Endothelial cell of umbilical vein (primary cell): ENCODE data around the gene SPRN. TPM values are rescaled to one million over a fixed set of nuclear protein-coding genes. Genes with fewer than 3 reads are reported as not detected.

ENCODE experiments used
- BruUV-seq: library from RNA; stranded (reverse); fragments of 400-500 nt; replicated peaks from 2 replicates; lab custom pipeline; 2021; lab: Mats Ljungman, UMichigan
- CTCF ChIA-PET: fragments of 300-600, 350-600 bp; sonication (Branson Sonifier 250); formaldehyde crosslinking; loops from one replicate; lab custom pipeline; 2021; ENCODE audit warnings: antibody characterized with exemption, inconsistent platforms; lab: Charles Lee
- POLR2A ChIA-PET: fragments of 300-600, 350-600 bp; sonication (Branson Sonifier 250); formaldehyde crosslinking; loops from one replicate; lab custom pipeline; 2021; ENCODE audit warnings: antibody characterized with exemption, inconsistent platforms; lab: Charles Lee
- DNase-seq: peaks from one replicate; pipeline ENCODE4 v3.0.0-alpha.2; 2011; ENCODE audit warnings: low read depth, low spot score
- FAIRE-seq: peaks from 2 replicates; lab custom pipeline; 2011; peaks lifted over from hg19 to GRCh38; lab: Jason Lieb, UNC
- H2AFZ ChIP-seq: 2 replicates; pipeline ENCODE4 v1.6.0; 2012; ENCODE audit warnings: low read depth, low read length, control low read depth, inconsistent platforms
- H3K27ac ChIP-seq: 2 replicates; pipeline ENCODE4 v1.5.1; 2011; ENCODE audit warnings: low read depth, mild to moderate bottlenecking, control low read depth, low read length, moderate library complexity; ENCODE audit not compliant: insufficient read depth
- H3K27me3 ChIP-seq, 2 experiments: 2 replicates each; pipeline versions ENCODE4 v1.6.0 to v1.6.1; 2011; ENCODE audit warnings: low read length in 2 of 2, mixed read lengths in 1 of 2; ENCODE audit not compliant: control insufficient read depth in 2 of 2, insufficient read depth in 2 of 2
- H3K36me3 ChIP-seq, 2 experiments: 2 replicates in 1 of 2; 3 replicates in 1 of 2; pipeline ENCODE4 v1.5.1; 2011; ENCODE audit warnings: low read length in 2 of 2, mild to moderate bottlenecking in 1 of 2, moderate library complexity in 1 of 2; ENCODE audit not compliant: control insufficient read depth in 2 of 2, insufficient read depth in 2 of 2; ENCODE audit errors: extremely low read depth in 1 of 2
- H3K4me1 ChIP-seq: 3 replicates; pipeline ENCODE4 v1.5.1; 2011; ENCODE audit warnings: mild to moderate bottlenecking, low read length; ENCODE audit not compliant: control insufficient read depth, insufficient read depth; ENCODE audit errors: extremely low read depth
- H3K4me2 ChIP-seq: 2 replicates; pipeline ENCODE4 v1.6.1; 2011; ENCODE audit warnings: low read length, control low read depth, mixed read lengths; ENCODE audit not compliant: insufficient read depth
- H3K4me3 ChIP-seq, 3 experiments: fragments of 200-600 bp in 1 of 3; sonication (generic), shearing (Covaris generic) in 1 of 3; replicated peaks in 1 of 3; 2 replicates each; pipeline ENCODE4 v1.5.1; 2011 to 2016; ENCODE audit warnings: control low read depth in 3 of 3, low read length in 3 of 3, mild to moderate bottlenecking in 2 of 3, inconsistent platforms in 1 of 3, low read depth in 1 of 3, moderate library complexity in 1 of 3; ENCODE audit not compliant: insufficient read depth in 1 of 3
- H3K79me2 ChIP-seq: 2 replicates; pipeline ENCODE4 v1.6.0; 2012; ENCODE audit warnings: low read length, inconsistent platforms; ENCODE audit not compliant: control insufficient read depth, insufficient read depth
- H3K9ac ChIP-seq: replicated peaks from 2 replicates; pipeline ENCODE3; 2011; ENCODE audit warnings: low read length, control low read depth; ENCODE audit not compliant: insufficient read depth; ENCODE audit errors: extremely low read depth
- H3K9me1 ChIP-seq: replicated peaks from 3 replicates; pipeline ENCODE4 v1.6.0; 2011; ENCODE audit warnings: mild to moderate bottlenecking, low read length; ENCODE audit not compliant: control insufficient read depth, insufficient read depth; ENCODE audit errors: extremely low read depth
- H3K9me3 ChIP-seq: replicated peaks from 2 replicates; pipeline ENCODE4 v1.5.1; 2012; ENCODE audit warnings: low read length, inconsistent platforms; ENCODE audit not compliant: control insufficient read depth, insufficient read depth
- H4K20me1 ChIP-seq: replicated peaks from 2 replicates; pipeline ENCODE3; 2011; ENCODE audit warnings: mild to moderate bottlenecking, low read length; ENCODE audit not compliant: control insufficient read depth, insufficient read depth; ENCODE audit errors: extremely low read depth
- CTCF ChIP-seq, 2 donors: IDR thresholded peaks; 1 replicate in 1 of 2; 2 replicates in 1 of 2; pipeline ENCODE4 v1.5.1; 2011; ENCODE audit warnings: low read length in 2 of 2, mild to moderate bottlenecking in 2 of 2, moderate library complexity in 2 of 2, control low read depth in 1 of 2, inconsistent platforms in 1 of 2, low read depth in 1 of 2; ENCODE audit not compliant: insufficient read depth in 1 of 2; ENCODE audit errors: extremely low read depth in 1 of 2
- GATA2 ChIP-seq: IDR thresholded peaks from 2 replicates; pipeline ENCODE4 v1.7.0; 2011; ENCODE audit warnings: low read depth, mild to moderate bottlenecking, moderate library complexity, mixed read lengths, low read length; ENCODE audit not compliant: insufficient read length, insufficient read depth
- JUN ChIP-seq: IDR thresholded peaks from 2 replicates; pipeline ENCODE4 v1.6.1; 2011; ENCODE audit warnings: borderline replicate concordance, low read depth; ENCODE audit not compliant: insufficient read length, insufficient read depth
- MAX ChIP-seq: IDR thresholded peaks from 2 replicates; pipeline ENCODE4 v1.6.1; 2011; ENCODE audit not compliant: insufficient read depth, insufficient read length
- POLR2A ChIP-seq: IDR thresholded peaks from 2 replicates; pipeline ENCODE4 v1.6.1; 2012; ENCODE audit warnings: low read depth, mild to moderate bottlenecking, control low read depth, low read length
- dilution Hi-C: fragments of 300-500 bp; cut with MboI; formaldehyde crosslinking; loops from one replicate; pipeline ENCODE4 v1.15.0; 2019; ENCODE audit warnings: low sequenced_read_pairs; ENCODE audit not compliant: extremely low pct_ligation_motif_present
- intact Hi-C: fragments of 100-400 bp; cut with micrococcal nuclease; formaldehyde crosslinking; loops from one replicate; pipeline ENCODE4 v1.10.0; 2022
- polyA plus RNA-seq, 4 experiments: library from polyadenylated mRNA; depleted of rRNA in 3 of 4; stranded (reverse) in 3 of 4; unstranded in 1 of 4; fragments of >200 nt; gene quantifications; 2 replicates each; pipeline versions ENCODE4 v1.2.1 to v1.2.3, GENCODE V29; 2011 to 2012; ENCODE audit warnings: missing spikeins in 1 of 4
- total RNA-seq: library from RNA; stranded (reverse); gene quantifications from 2 replicates; pipeline ENCODE4 v1.2.3, GENCODE V29; 2021

The SPRN gene
- total and polyA plus RNA-seq, 2 donors (not counting 3 experiments of a cell fraction or from before 2014, with no cell fraction given), result 0.13 TPM; not detected in 1

- DNase-seq (no peak), FAIRE-seq (no peak)
- H3K27ac ChIP-seq, result no peak overlapping the region
- H3K9me3 ChIP-seq, result no peaks in the 10 kb centered on the region
- CTCF ChIA-PET, result no interaction called here
- no peaks in the 10 kb centered on the region for H4K20me1 ChIP-seq
- H3K4me1 ChIP-seq, result peaks cover 4% of the 10 kb centered on the region
- no peaks in the 10 kb centered on the region for H3K9me1 ChIP-seq
- BruUV-seq, result no TSS peak
- H3K27me3 ChIP-seq, result no peaks in the 10 kb centered on the region
- H3K4me2 ChIP-seq, result no peak overlapping the region
- H3K36me3 ChIP-seq, result no peaks in the 10 kb centered on the region
- TF ChIP-seq JUN (no peak), MAX (no peak)
- H3K79me2 ChIP-seq, result no peaks in the 10 kb centered on the region
- intact Hi-C loops (no loop called here), dilution Hi-C loops (no loop called here)
- no peak overlapping the region for H3K9ac ChIP-seq
- POLR2A ChIA-PET, result no interaction called here
- no peak overlapping the region for H2AFZ ChIP-seq
- no peak overlapping the region for H3K4me3 ChIP-seq
Observed at GRCh38 chr10:133384071-133384470, 40.4 kb downstream of the SPRN start.

- Histone ChIP-seq H2AFZ (no peak overlapping the region), H3K27ac (no peak overlapping the region), H3K36me3 (no peaks in the 10 kb centered on the region), H3K9me1 (no peaks in the 10 kb centered on the region), H3K27me3 (no peaks in the 10 kb centered on the region), H3K4me3 (no peak overlapping the region), H3K79me2 (no peaks in the 10 kb centered on the region), H3K4me1 (peaks cover 4% of the 10 kb centered on the region), H3K9ac (no peak overlapping the region), H3K4me2 (no peak overlapping the region), H4K20me1 (no peaks in the 10 kb centered on the region), H3K9me3 (no peaks in the 10 kb centered on the region)
- no peak for TF ChIP-seq CTCF (IDR thresholded peaks at IDR 0.05; ENCODE audit: extremely low read depth in 1 of 2, insufficient read depth in 1 of 2, low read depth in 1 of 2, low read length in 2 of 2)
- no peak for TF ChIP-seq JUN
- no peak for TF ChIP-seq GATA2
- no peak for TF ChIP-seq POLR2A
- TF ChIP-seq MAX, result no peak
- BruUV-seq, result no TSS peak
- FAIRE-seq (no peak), DNase-seq (no peak)
- dilution Hi-C loops (no loop called here), intact Hi-C loops (no loop called here)
- ChIA-PET POLR2A (no interaction called here), CTCF (no interaction called here)
Observed at GRCh38 chr10:133383551-133383950, 40.9 kb downstream of the SPRN start.
